Activated CD4-positive, alpha-beta memory T cell treated with anti-CD3 and anti-CD28 coated beads for 36 hours (primary cell): ENCODE measurements around the gene VGLL1. TPM values are rescaled to one million over a fixed set of nuclear protein-coding genes. Genes with fewer than 3 reads are reported as not detected.
A peak's percentile ranks its signal among the peaks of the same experiment; 100 is the strongest.

Experiments
- CTCF ChIA-PET: fragments of 350-600 bp; sonication (Branson Sonifier 250); formaldehyde crosslinking; loops from one replicate; lab custom pipeline; 2021; ENCODE audit warnings: antibody characterized with exemption, inconsistent platforms; lab: Charles Lee
- POLR2A ChIA-PET: fragments of 350-600 bp; sonication (Branson Sonifier 250); formaldehyde crosslinking; loops from one replicate; lab custom pipeline; 2021; ENCODE audit warnings: antibody characterized with exemption; lab: Charles Lee
- DNase-seq: peaks from one replicate; pipeline ENCODE4 v3.0.0-alpha.2; 2020
- H3K27ac Mint-ChIP-seq: one replicate; pipeline ENCODE4 v1.8.0; 2021; ENCODE audit warnings: mixed read lengths
- H3K27me3 Mint-ChIP-seq: one replicate; pipeline ENCODE4 v1.8.0; 2021; ENCODE audit warnings: mixed read lengths
- H3K36me3 Mint-ChIP-seq: one replicate; pipeline ENCODE4 v1.8.0; 2021; ENCODE audit warnings: mixed read lengths
- H3K4me1 Mint-ChIP-seq: one replicate; pipeline ENCODE4 v1.8.0; 2021; ENCODE audit warnings: low read depth, mixed read lengths
- H3K4me3 Mint-ChIP-seq: one replicate; pipeline ENCODE4 v1.8.0; 2021; ENCODE audit warnings: mild to moderate bottlenecking, mixed read lengths
- H3K9me3 Mint-ChIP-seq: one replicate; pipeline ENCODE4 v1.8.0; 2021; ENCODE audit warnings: mixed read lengths
- intact Hi-C: fragments of 100-400 bp; cut with micrococcal nuclease; formaldehyde crosslinking; loops from one replicate; pipeline ENCODE4 v1.15.1; 2023
- total RNA-seq, 2 experiments: library from RNA; stranded (reverse); gene quantifications; one replicate each; pipeline ENCODE4 v1.2.3, GENCODE V29; 2021

The VGLL1 gene
- not detected for total RNA-seq

- H3K9me3 Mint-ChIP-seq, result no peaks in the 10 kb centered on the region
- POLR2A ChIA-PET, result no interaction called here
- no peaks in the 10 kb centered on the region for H3K27me3 Mint-ChIP-seq
- H3K4me1 Mint-ChIP-seq, result no peaks in the 10 kb centered on the region
- intact Hi-C loops, result no loop called here
- CTCF ChIA-PET, result interaction anchor here (0.6 kb wide), 1 partner anchor 181 kb away, joined by 4 read pairs; no protein-coding TSS in a partner anchor
- no peak for DNase-seq
- no peak within 1 kb of the TSS for H3K27ac Mint-ChIP-seq
- H3K4me3 Mint-ChIP-seq, result no peak within 1 kb of the TSS
- no peaks in the 10 kb centered on the region for H3K36me3 Mint-ChIP-seq
These were observed at the start of gene VGLL1 for GRCh38 chrX:136531951-136532350. TSS of gene VGLL1 (plus strand) at chrX:136532215. CDS start at chrX:136536021, 3,806 bp downstream.

- no peak for DNase-seq
- ChIA-PET CTCF (no interaction called here), POLR2A (no interaction called here)
- Mint-ChIP-seq H3K4me3 (no peak within 1 kb of the TSS), H3K9me3 (no peaks in the 10 kb centered on the region), H3K27ac (no peak within 1 kb of the TSS), H3K36me3 (no peaks in the 10 kb centered on the region), H3K4me1 (no peaks in the 10 kb centered on the region), H3K27me3 (peaks cover 26% of the 10 kb centered on the region)
- intact Hi-C loops, result no loop called here
These were observed 44.4 kb upstream of the VGLL1 start, which contains the start of gene BRS3 for GRCh38 chrX:136487647-136488046. TSS of gene BRS3 (plus strand) at chrX:136487947. CDS start at chrX:136488115, 168 bp downstream.

GRCh38 chrX:136488706-136489105, 43.3 kb upstream of the VGLL1 start:
- Mint-ChIP-seq H3K36me3 (no peaks in the 10 kb centered on the region), H3K9me3 (no peaks in the 10 kb centered on the region), H3K27ac (no peak overlapping the region), H3K4me3 (no peak overlapping the region), H3K27me3 (peaks cover 26% of the 10 kb centered on the region), H3K4me1 (no peaks in the 10 kb centered on the region)
- no peak for DNase-seq
- ChIA-PET CTCF (no interaction called here), POLR2A (no interaction called here)
- intact Hi-C loops, result no loop called here

- Mint-ChIP-seq H3K4me1 (no peaks in the 10 kb centered on the region), H3K27me3 (peaks cover 22% of the 10 kb centered on the region), H3K27ac (no peak overlapping the region), H3K4me3 (no peak overlapping the region), H3K36me3 (no peaks in the 10 kb centered on the region), H3K9me3 (no peaks in the 10 kb centered on the region)
- ChIA-PET POLR2A (no interaction called here), CTCF (interaction anchor here (0.7 kb wide), 1 partner anchor 63 kb away, joined by 6 read pairs; no protein-coding TSS in a partner anchor)
- intact Hi-C loops, result loop anchor here (10.0 kb wide), 3 partner anchors 163 to 433 kb away; partner anchors contain the start of gene FHL1
- no peak for DNase-seq
These were observed 40.2 kb upstream of the VGLL1 start for GRCh38 chrX:136491832-136492231.

- Mint-ChIP-seq H3K4me3 (no peak overlapping the region), H3K27me3 (peaks cover 22% of the 10 kb centered on the region), H3K4me1 (no peaks in the 10 kb centered on the region), H3K27ac (no peak overlapping the region), H3K9me3 (no peaks in the 10 kb centered on the region), H3K36me3 (no peaks in the 10 kb centered on the region)
- no peak for DNase-seq
- intact Hi-C loops, result loop anchor here (10.0 kb wide), 3 partner anchors 162 to 432 kb away; partner anchors contain the start of gene FHL1
- POLR2A ChIA-PET, result no interaction called here
- CTCF ChIA-PET, result no interaction called here
These were observed 39.0 kb upstream of the VGLL1 start for GRCh38 chrX:136493011-136493410.

- Mint-ChIP-seq H3K4me3 (no peak overlapping the region), H3K36me3 (peaks cover 3% of the 10 kb centered on the region), H3K4me1 (peaks cover 13% of the 10 kb centered on the region), H3K9me3 (no peaks in the 10 kb centered on the region), H3K27ac (no peak overlapping the region), H3K27me3 (peaks cover 8% of the 10 kb centered on the region)
- CTCF ChIA-PET, result no interaction called here
- POLR2A ChIA-PET, result no interaction called here
- intact Hi-C loops, result loop anchor here (10.0 kb wide), 3 partner anchors 160 to 430 kb away; partner anchors contain the start of gene FHL1
- DNase-seq, result no peak
These were observed 37.0 kb upstream of the VGLL1 start for GRCh38 chrX:136495043-136495442.

- peaks cover 4% of the 10 kb centered on the region for H3K27me3 Mint-ChIP-seq
- peaks cover 17% of the 10 kb centered on the region for H3K4me1 Mint-ChIP-seq
- no peaks in the 10 kb centered on the region for H3K9me3 Mint-ChIP-seq
- no peak for DNase-seq
- ChIA-PET CTCF (interaction anchor here (1.6 to 2.7 kb wide), 2 partner anchors 81 to 198 kb away, joined by 5 to 15 read pairs; no protein-coding TSS in a partner anchor), POLR2A (interaction anchor here (1.0 to 1.4 kb wide), 4 partner anchors 12 to 556 kb away, joined by 3 to 4 read pairs (median 3); no protein-coding TSS in a partner anchor)
- intact Hi-C loops, result loop anchor here (1.0 to 10.0 kb wide), 9 partner anchors 81 to 975 kb away; partner anchors contain the start of genes FHL1, INTS6L, MAP7D3 and MMGT1
- peaks cover 7% of the 10 kb centered on the region for H3K36me3 Mint-ChIP-seq
- peak overlapping the region; percentile 96 for H3K27ac Mint-ChIP-seq
- H3K4me3 Mint-ChIP-seq, result peak overlapping the region; percentile 85
These were observed 35.7 kb upstream of the VGLL1 start for GRCh38 chrX:136496186-136496763.

GRCh38 chrX:136496764-136497555, 35.1 kb upstream of the VGLL1 start:
- Mint-ChIP-seq H3K4me1 (peaks cover 17% of the 10 kb centered on the region), H3K27me3 (peaks cover 2% of the 10 kb centered on the region), H3K9me3 (no peaks in the 10 kb centered on the region), H3K27ac (peak overlapping the region; percentile 96), H3K36me3 (peaks cover 7% of the 10 kb centered on the region), H3K4me3 (peak overlapping the region; percentile 93)
- intact Hi-C loops, result loop anchor here (1.0 to 10.0 kb wide), 9 partner anchors 80 to 976 kb away; partner anchors contain the start of genes FHL1, INTS6L, MAP7D3 and MMGT1
- peak; percentile 92 for DNase-seq
- POLR2A ChIA-PET, result interaction anchor here (1.0 to 1.4 kb wide), 6 partner anchors 11 to 556 kb away, joined by 3 to 5 read pairs (median 4); partner anchors contain the start of gene RBMX
- CTCF ChIA-PET, result interaction anchor here (0.6 to 2.7 kb wide), 5 partner anchors 81 to 200 kb away, joined by 3 to 15 read pairs (median 3); no protein-coding TSS in a partner anchor

GRCh38 chrX:136497556-136498052, 34.4 kb upstream of the VGLL1 start, which contains the start of gene HTATSF1:
TSS of gene HTATSF1 (plus strand) at chrX:136497592. CDS start at chrX:136497685, 93 bp downstream.
- CTCF ChIA-PET, result interaction anchor here (0.9 to 2.7 kb wide), 4 partner anchors 77 to 200 kb away, joined by 3 to 15 read pairs (median 4); no protein-coding TSS in a partner anchor
- Mint-ChIP-seq H3K4me3 (peak within 1 kb of the TSS; percentile 93), H3K27me3 (no peaks in the 10 kb centered on the region), H3K9me3 (no peaks in the 10 kb centered on the region), H3K4me1 (peaks cover 17% of the 10 kb centered on the region), H3K36me3 (peaks cover 7% of the 10 kb centered on the region), H3K27ac (peak within 1 kb of the TSS; percentile 96)
- intact Hi-C loops, result loop anchor here (2.0 to 10.0 kb wide), 8 partner anchors 79 to 977 kb away; partner anchors contain the start of genes FHL1, INTS6L and MAP7D3
- POLR2A ChIA-PET, result interaction anchor here (1.2 to 1.4 kb wide), 3 partner anchors 121 to 383 kb away, joined by 4 to 5 read pairs (median 4); partner anchors contain the start of gene RBMX
- no peak for DNase-seq

GRCh38 chrX:136519069-136519468, 12.9 kb upstream of the VGLL1 start:
- no peaks in the 10 kb centered on the region for H3K9me3 Mint-ChIP-seq
- no peaks in the 10 kb centered on the region for H3K36me3 Mint-ChIP-seq
- no peak overlapping the region for H3K4me3 Mint-ChIP-seq
- POLR2A ChIA-PET, result no interaction called here
- H3K4me1 Mint-ChIP-seq, result peaks cover 9% of the 10 kb centered on the region
- no peak overlapping the region for H3K27ac Mint-ChIP-seq
- H3K27me3 Mint-ChIP-seq, result no peaks in the 10 kb centered on the region
- intact Hi-C loops, result no loop called here
- CTCF ChIA-PET, result no interaction called here
- no peak for DNase-seq

GRCh38 chrX:136523770-136524169, 8.2 kb upstream of the VGLL1 start:
- intact Hi-C loops, result loop anchor here (10.0 kb wide), 1 partner anchor 51 kb away; no protein-coding TSS in a partner anchor

More at GRCh38 chrX:136523770-136524169, 8.2 kb upstream of the VGLL1 start:
- no peaks in the 10 kb centered on the region for H3K27me3 Mint-ChIP-seq
- no peaks in the 10 kb centered on the region for H3K36me3 Mint-ChIP-seq
- H3K27ac Mint-ChIP-seq, result no peak overlapping the region
- H3K4me1 Mint-ChIP-seq, result peaks cover 9% of the 10 kb centered on the region
- no peak overlapping the region for H3K4me3 Mint-ChIP-seq
- POLR2A ChIA-PET, result no interaction called here
- DNase-seq, result no peak
- no peaks in the 10 kb centered on the region for H3K9me3 Mint-ChIP-seq
- CTCF ChIA-PET, result no interaction called here
